ENCODE results near the gene COX6A1. TPM values are rescaled to one million over a fixed set of nuclear protein-coding genes. Genes with fewer than 3 reads are reported as not detected.
"Not testable (repeated sequence)": the region's sequence is repeated elsewhere in the genome, so short reads cannot be mapped to it uniquely, and the experiment has no call there.

Gene COX6A1
- total and polyA plus RNA-seq, 2 donors (not counting 3 experiments of a cell fraction or from before 2014, with no cell fraction given) = 299 to 1,327 TPM

- H2AFZ ChIP-seq (ENCODE audit: low read depth, low read length) = peak within 1 kb of the TSS; percentile 53
- H3K9me1 ChIP-seq (replicated peaks; ENCODE audit: control insufficient read depth, extremely low read depth, insufficient read depth, low read length) = no peaks in the 10 kb centered on the region
- no peaks in the 10 kb centered on the region for H3K9me3 ChIP-seq (replicated peaks; ENCODE audit: control insufficient read depth, insufficient read depth, low read length)
- H3K27me3 ChIP-seq (ENCODE audit: control insufficient read depth in 2 of 2, insufficient read depth in 2 of 2, low read length in 2 of 2) = no peaks in the 10 kb centered on the region
- dilution Hi-C loops (cut with MboI; ENCODE audit: extremely low pct_ligation_motif_present, low sequenced_read_pairs) = no loop called here
- DNase-seq (ENCODE audit: low read depth, low spot score) = peak; percentile 92
- TSS peak; percentile 63 for BruUV-seq (replicated peaks)
- H3K79me2 ChIP-seq (ENCODE audit: control insufficient read depth, insufficient read depth, low read length) = peaks cover 51% of the 10 kb centered on the region
- ChIA-PET POLR2A (no interaction called here), CTCF (interaction anchor here (1.5 kb wide), 1 partner anchor 29 kb away, joined by 3 read pairs; no protein-coding TSS in a partner anchor)
- H3K4me3 ChIP-seq (replicated peaks in 1 of 3; ENCODE audit: insufficient read depth in 1 of 3, low read depth in 1 of 3, low read length in 3 of 3) = peak within 1 kb of the TSS; percentile 49 to 75 (median 61)
- peaks cover 15% of the 10 kb centered on the region for H3K4me1 ChIP-seq (ENCODE audit: control insufficient read depth, extremely low read depth, insufficient read depth, low read length)
- peak within 1 kb of the TSS; percentile 91 for H3K4me2 ChIP-seq (ENCODE audit: insufficient read depth, low read length)
- peaks cover 4 to 8% of the 10 kb centered on the region in 2 experiments for H3K36me3 ChIP-seq (ENCODE audit: control insufficient read depth in 2 of 2, extremely low read depth in 1 of 2, insufficient read depth in 2 of 2, low read length in 2 of 2)
- peak within 1 kb of the TSS; percentile 67 for H3K9ac ChIP-seq (replicated peaks; ENCODE audit: extremely low read depth, insufficient read depth, low read length)
- no peak for TF ChIP-seq FOS (IDR thresholded peaks at IDR 0.05; ENCODE audit: borderline replicate concordance, insufficient read depth, low read length)
- peak; percentile 61 for TF ChIP-seq MAX (IDR thresholded peaks at IDR 0.05; ENCODE audit: insufficient read depth, insufficient read length)
- no peak for TF ChIP-seq EZH2 (IDR thresholded peaks at IDR 0.05; ENCODE audit: borderline replicate concordance, low read depth, low read length, severe bottlenecking)
- TF ChIP-seq CTCF (IDR thresholded peaks at IDR 0.05; ENCODE audit: extremely low read depth in 1 of 2, insufficient read depth in 1 of 2, low read depth in 1 of 2, low read length in 2 of 2) = no peak
- TF ChIP-seq GATA2 (IDR thresholded peaks at IDR 0.05; ENCODE audit: insufficient read depth, insufficient read length, low read depth, low read length) = no peak
- TF ChIP-seq MYC (IDR thresholded peaks at IDR 0.05; ENCODE audit: low read depth, low read length) = peak; percentile 97
- peak; percentile 88 for TF ChIP-seq POLR2A (IDR thresholded peaks at IDR 0.05; ENCODE audit: low read depth, low read length)
- peak; percentile 97 for TF ChIP-seq POLR2AphosphoS5 (IDR thresholded peaks at IDR 0.05; ENCODE audit: insufficient read depth, low read depth, low read length)
- TF ChIP-seq JUN (IDR thresholded peaks at IDR 0.05; ENCODE audit: borderline replicate concordance, insufficient read depth, insufficient read length, low read depth) = no peak
- peak; percentile 82 for FAIRE-seq
- no peaks in the 10 kb centered on the region for H4K20me1 ChIP-seq (replicated peaks; ENCODE audit: control insufficient read depth, extremely low read depth, insufficient read depth, low read length)
- intact Hi-C loops (cut with micrococcal nuclease) = loop anchor here (1.0 kb wide), 1 partner anchor 8 kb away; the partner anchor contains the start of gene COX6A1
- H3K27ac ChIP-seq (ENCODE audit: insufficient read depth, low read depth, low read length) = peak within 1 kb of the TSS; percentile 21
Measured at GRCh38 chr12:120445911-120446843, 8.3 kb downstream of the COX6A1 start, which contains the start of the genes GATC and TRIAP1. GATC (plus strand) TSS chr12:120446444; CDS start chr12:120446481, 37 bp downstream. TRIAP1 (minus strand) TSS chr12:120446384; CDS start chr12:120446372, 12 bp downstream.

GRCh38 chr12:120446844-120447178 lies 8.9 kb downstream of the COX6A1 start:
- intact Hi-C loops (cut with micrococcal nuclease) = loop anchor here (1.0 kb wide), 1 partner anchor 9 kb away; the partner anchor contains the start of gene COX6A1
- FAIRE-seq; BruUV-seq (replicated peaks); dilution Hi-C loops (cut with MboI; ENCODE audit: extremely low pct_ligation_motif_present, low sequenced_read_pairs); H4K20me1 ChIP-seq (replicated peaks; ENCODE audit: control insufficient read depth, extremely low read depth, insufficient read depth, low read length); H3K27me3 ChIP-seq (ENCODE audit: control insufficient read depth in 2 of 2, insufficient read depth in 2 of 2, low read length in 2 of 2); H3K9me1 ChIP-seq (replicated peaks; ENCODE audit: control insufficient read depth, extremely low read depth, insufficient read depth, low read length); H3K36me3 ChIP-seq (ENCODE audit: control insufficient read depth in 2 of 2, extremely low read depth in 1 of 2, insufficient read depth in 2 of 2, low read length in 2 of 2); H3K9me3 ChIP-seq (replicated peaks; ENCODE audit: control insufficient read depth, insufficient read depth, low read length); DNase-seq (ENCODE audit: low read depth, low spot score): not testable (repeated sequence)
- H2AFZ ChIP-seq (ENCODE audit: low read depth, low read length) = peak overlapping the region; percentile 53
- H3K4me3 ChIP-seq (replicated peaks in 1 of 3; ENCODE audit: insufficient read depth in 1 of 3, low read depth in 1 of 3, low read length in 3 of 3) = peak overlapping the region; percentile 49 to 75 (median 61)
- CTCF ChIA-PET = interaction anchor here (1.5 kb wide), 1 partner anchor 28 kb away, joined by 3 read pairs; no protein-coding TSS in a partner anchor
- POLR2A ChIA-PET = interaction anchor here (0.7 kb wide), 1 partner anchor 20 kb away, joined by 6 read pairs; no protein-coding TSS in a partner anchor
- H3K27ac ChIP-seq (ENCODE audit: insufficient read depth, low read depth, low read length) = peak overlapping the region; percentile 10
- peaks cover 15% of the 10 kb centered on the region for H3K4me1 ChIP-seq (ENCODE audit: control insufficient read depth, extremely low read depth, insufficient read depth, low read length)
- peak overlapping the region; percentile 67 for H3K9ac ChIP-seq (replicated peaks; ENCODE audit: extremely low read depth, insufficient read depth, low read length)
- H3K4me2 ChIP-seq (ENCODE audit: insufficient read depth, low read length) = peak overlapping the region; percentile 85
- H3K79me2 ChIP-seq (ENCODE audit: control insufficient read depth, insufficient read depth, low read length) = peaks cover 51% of the 10 kb centered on the region
